ENCODE results near the gene TGFBR2. TPM values are rescaled to one million over a fixed set of nuclear protein-coding genes. Genes with fewer than 3 reads are reported as not detected.

Gene TGFBR2
- total RNA-seq, 3 donors from 2014 or later, result 205 to 281 (median 243) TPM

DNA sequence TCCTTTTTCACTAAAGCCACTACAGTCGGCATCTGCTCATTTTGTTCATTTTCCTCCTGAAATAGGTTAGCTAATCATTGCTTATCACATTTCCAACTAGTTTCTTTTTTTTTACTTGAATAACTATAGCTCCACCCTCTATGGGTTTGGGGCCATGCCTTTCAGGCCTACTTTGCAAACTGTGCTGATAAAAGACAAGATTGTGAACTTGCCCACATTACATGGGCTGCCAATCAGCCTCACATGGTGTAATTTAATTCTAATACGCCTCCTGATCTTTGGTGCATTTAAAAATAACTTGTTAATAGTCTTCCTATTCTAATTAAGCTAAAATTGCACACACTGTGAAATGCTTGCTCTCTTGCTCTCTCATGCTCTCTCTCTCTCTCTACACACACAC lies 90.5 kb downstream of the TGFBR2 start:
- Histone ChIP-seq H3K27ac (no peak overlapping the region), H3K36me3 (no peaks in the 10 kb centered on the region), H3K4me1 (no peaks in the 10 kb centered on the region), H3K9me3 (no peaks in the 10 kb centered on the region), H3K27me3 (no peaks in the 10 kb centered on the region), H3K4me3 (no peak overlapping the region)
- DNase-seq (ENCODE audit: low spot score in 2 of 2), result no peak
- TF ChIP-seq POLR2A (IDR thresholded peaks at IDR 0.05), result no peak
- no peak for TF ChIP-seq POLR2AphosphoS5 (IDR thresholded peaks at IDR 0.05)
- TF ChIP-seq, protein P1, sequence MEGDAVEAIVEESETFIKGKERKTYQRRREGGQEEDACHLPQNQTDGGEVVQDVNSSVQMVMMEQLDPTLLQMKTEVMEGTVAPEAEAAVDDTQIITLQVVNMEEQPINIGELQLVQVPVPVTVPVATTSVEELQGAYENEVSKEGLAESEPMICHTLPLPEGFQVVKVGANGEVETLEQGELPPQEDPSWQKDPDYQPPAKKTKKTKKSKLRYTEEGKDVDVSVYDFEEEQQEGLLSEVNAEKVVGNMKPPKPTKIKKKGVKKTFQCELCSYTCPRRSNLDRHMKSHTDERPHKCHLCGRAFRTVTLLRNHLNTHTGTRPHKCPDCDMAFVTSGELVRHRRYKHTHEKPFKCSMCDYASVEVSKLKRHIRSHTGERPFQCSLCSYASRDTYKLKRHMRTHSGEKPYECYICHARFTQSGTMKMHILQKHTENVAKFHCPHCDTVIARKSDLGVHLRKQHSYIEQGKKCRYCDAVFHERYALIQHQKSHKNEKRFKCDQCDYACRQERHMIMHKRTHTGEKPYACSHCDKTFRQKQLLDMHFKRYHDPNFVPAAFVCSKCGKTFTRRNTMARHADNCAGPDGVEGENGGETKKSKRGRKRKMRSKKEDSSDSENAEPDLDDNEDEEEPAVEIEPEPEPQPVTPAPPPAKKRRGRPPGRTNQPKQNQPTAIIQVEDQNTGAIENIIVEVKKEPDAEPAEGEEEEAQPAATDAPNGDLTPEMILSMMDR (IDR thresholded peaks at IDR 0.05), result no peak
- intact Hi-C loops (cut with DNase I; ENCODE audit: low total_unique reads), result no loop called here

DNA sequence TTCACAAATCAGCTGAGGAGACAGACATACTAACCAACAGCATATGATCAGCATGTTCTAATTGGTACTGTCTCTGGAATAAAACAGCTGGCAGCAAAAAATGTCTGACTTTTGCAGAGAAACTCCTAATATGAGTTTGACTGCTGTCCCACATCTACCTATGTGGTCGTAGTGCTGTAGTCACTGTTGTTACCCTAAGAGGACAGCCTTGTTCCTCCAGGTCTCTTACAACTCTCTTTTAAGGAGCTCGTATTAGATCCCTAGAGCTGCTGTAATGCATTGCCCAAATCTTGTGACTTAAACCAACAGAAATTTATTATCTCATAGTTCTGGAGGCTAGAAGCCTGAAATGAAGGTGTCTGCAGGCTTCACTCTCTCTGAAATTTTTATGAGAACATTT lies 92.1 kb downstream of the TGFBR2 start:
- Histone ChIP-seq H3K9me3 (no peaks in the 10 kb centered on the region), H3K27ac (no peak overlapping the region), H3K27me3 (no peaks in the 10 kb centered on the region), H3K4me1 (no peaks in the 10 kb centered on the region), H3K4me3 (no peak overlapping the region), H3K36me3 (no peaks in the 10 kb centered on the region)
- no peak for DNase-seq (ENCODE audit: low spot score in 2 of 2)
- intact Hi-C loops (cut with DNase I; ENCODE audit: low total_unique reads), result no loop called here
- no peak for TF ChIP-seq POLR2A (IDR thresholded peaks at IDR 0.05)
- TF ChIP-seq, protein P1 (IDR thresholded peaks at IDR 0.05), result no peak

DNA sequence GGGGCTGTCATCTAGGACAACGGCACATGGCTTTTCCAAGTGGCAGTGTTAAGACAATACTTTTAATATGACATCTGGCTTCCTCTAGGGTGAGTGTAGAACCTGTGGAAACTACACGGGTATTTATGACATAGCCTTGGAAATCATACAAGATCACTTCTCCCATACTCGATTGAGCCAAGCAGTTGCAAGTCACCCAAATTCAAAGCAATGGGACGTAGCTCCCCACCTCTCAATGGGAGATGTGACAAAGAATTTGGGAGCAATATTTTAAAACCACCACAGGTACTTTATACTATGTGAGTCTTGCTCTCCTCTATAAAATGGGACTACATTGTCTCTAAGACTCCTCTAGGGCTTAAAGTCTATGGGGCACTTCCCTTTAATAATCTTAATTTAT lies 93.5 kb downstream of the TGFBR2 start:
- DNase-seq (ENCODE audit: low spot score in 2 of 2), result no peak
- no peaks in the 10 kb centered on the region for H3K27me3 ChIP-seq
- no peak for TF ChIP-seq POLR2AphosphoS5 (IDR thresholded peaks at IDR 0.05)
- no peak for TF ChIP-seq POLR2A (IDR thresholded peaks at IDR 0.05)
- TF ChIP-seq, protein P1 (IDR thresholded peaks at IDR 0.05), result no peak
- intact Hi-C loops (cut with DNase I; ENCODE audit: low total_unique reads), result no loop called here
- H3K36me3 ChIP-seq, result no peaks in the 10 kb centered on the region
- H3K4me3 ChIP-seq, result no peak overlapping the region
- no peaks in the 10 kb centered on the region for H3K9me3 ChIP-seq
- H3K4me1 ChIP-seq, result no peaks in the 10 kb centered on the region
- no peak overlapping the region for H3K27ac ChIP-seq

DNA sequence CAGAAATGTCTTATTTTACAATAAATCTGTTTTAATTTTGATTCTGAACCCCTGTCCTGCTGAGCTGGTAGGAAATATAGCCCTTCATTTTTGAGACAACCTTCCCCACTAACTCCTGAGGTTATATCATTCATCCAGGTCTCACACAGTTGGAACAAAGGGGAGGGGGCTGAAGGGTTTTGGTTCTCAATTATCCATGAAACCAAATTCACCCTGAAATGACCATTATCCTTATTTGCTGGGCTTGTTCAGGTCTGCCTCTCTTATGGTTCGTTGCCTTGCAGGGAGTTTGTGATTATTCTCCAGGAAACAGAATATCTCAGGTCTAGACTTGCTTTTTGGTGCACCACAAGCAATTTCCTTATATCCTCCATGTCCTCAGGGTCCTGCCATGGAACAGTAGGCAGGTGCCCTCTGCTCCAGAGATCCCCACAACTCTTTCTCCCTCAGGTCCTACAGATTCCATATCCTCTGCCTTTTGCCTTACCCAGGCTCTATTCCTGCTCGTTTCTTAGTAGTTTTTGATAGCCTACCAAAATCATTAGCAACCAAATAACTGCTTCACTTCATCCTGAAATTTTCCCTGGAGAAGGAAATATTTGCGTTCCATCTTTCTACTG lies 94.4 kb downstream of the TGFBR2 start:
- H3K4me1 ChIP-seq, result no peaks in the 10 kb centered on the region
- no peak for TF ChIP-seq POLR2AphosphoS5 (IDR thresholded peaks at IDR 0.05)
- TF ChIP-seq, protein P1 (IDR thresholded peaks at IDR 0.05), result no peak
- TF ChIP-seq POLR2A (IDR thresholded peaks at IDR 0.05), result no peak
- H3K27me3 ChIP-seq, result no peaks in the 10 kb centered on the region
- no peak for DNase-seq (ENCODE audit: low spot score in 2 of 2)
- no peak overlapping the region for H3K4me3 ChIP-seq
- no peaks in the 10 kb centered on the region for H3K9me3 ChIP-seq
- H3K27ac ChIP-seq, result no peak overlapping the region
- intact Hi-C loops (cut with DNase I; ENCODE audit: low total_unique reads), result no loop called here
- no peaks in the 10 kb centered on the region for H3K36me3 ChIP-seq

DNA sequence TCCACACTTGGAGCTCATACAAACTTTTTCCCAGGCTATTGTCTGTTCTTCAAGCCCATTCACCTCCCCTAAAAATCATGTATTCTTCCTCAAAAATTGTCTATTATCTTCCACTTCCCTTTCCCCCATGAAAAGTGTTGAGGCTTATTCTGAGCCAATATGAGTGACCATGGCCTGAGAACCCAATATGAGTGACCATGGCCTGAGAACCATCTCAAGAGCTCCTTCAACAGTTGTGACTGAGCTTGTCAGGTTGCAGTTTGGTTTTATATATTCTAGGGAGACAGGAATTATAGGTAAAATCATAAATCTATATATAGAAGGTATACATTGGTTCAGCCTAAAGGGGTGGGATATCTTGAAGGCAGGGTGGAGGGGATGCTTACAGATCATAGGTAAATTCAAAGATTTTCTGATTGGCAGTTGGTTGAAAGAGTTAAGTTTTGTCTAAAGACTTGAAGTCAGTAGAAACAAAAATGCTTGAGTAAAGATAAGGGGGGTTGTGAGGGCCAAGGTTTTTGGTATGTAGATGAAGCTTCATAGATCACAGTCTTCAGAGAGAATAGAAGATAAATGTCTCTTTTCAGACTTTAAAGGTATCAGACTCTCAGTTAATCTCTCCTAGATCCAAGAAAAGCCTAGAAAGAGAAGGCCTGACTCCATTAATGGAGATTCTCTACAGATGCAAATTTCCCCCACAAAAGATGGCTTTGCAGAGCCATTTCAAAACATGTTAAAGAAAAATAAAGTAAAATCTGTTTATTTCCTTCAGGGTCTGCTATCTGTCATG lies 95.8 kb downstream of the TGFBR2 start:
- Histone ChIP-seq H3K4me3 (no peak overlapping the region), H3K27me3 (no peaks in the 10 kb centered on the region), H3K9me3 (no peaks in the 10 kb centered on the region), H3K36me3 (no peaks in the 10 kb centered on the region), H3K27ac (no peak overlapping the region), H3K4me1 (no peaks in the 10 kb centered on the region)
- intact Hi-C loops (cut with DNase I; ENCODE audit: low total_unique reads), result no loop called here
- TF ChIP-seq, protein P1 (IDR thresholded peaks at IDR 0.05), result no peak
- TF ChIP-seq POLR2AphosphoS5 (IDR thresholded peaks at IDR 0.05) (no peak), POLR2A (IDR thresholded peaks at IDR 0.05) (no peak)
- no peak for DNase-seq (ENCODE audit: low spot score in 2 of 2)
